GM12874 (cell line): ENCODE measurements around the gene UBL7.

Experiments
- TF ChIP-seq, protein P1 (sequence below): IDR thresholded peaks from 2 replicates; pipeline ENCODE4 v1.5.1; 2011; ENCODE audit warnings: low read depth, mild to moderate bottlenecking, control low read depth, low read length, moderate library complexity; ENCODE audit not compliant: insufficient read depth

The UBL7 gene

GRCh38 chr15:74427607-74428441, 33.1 kb downstream of the UBL7 start:
- TF ChIP-seq, protein P1, sequence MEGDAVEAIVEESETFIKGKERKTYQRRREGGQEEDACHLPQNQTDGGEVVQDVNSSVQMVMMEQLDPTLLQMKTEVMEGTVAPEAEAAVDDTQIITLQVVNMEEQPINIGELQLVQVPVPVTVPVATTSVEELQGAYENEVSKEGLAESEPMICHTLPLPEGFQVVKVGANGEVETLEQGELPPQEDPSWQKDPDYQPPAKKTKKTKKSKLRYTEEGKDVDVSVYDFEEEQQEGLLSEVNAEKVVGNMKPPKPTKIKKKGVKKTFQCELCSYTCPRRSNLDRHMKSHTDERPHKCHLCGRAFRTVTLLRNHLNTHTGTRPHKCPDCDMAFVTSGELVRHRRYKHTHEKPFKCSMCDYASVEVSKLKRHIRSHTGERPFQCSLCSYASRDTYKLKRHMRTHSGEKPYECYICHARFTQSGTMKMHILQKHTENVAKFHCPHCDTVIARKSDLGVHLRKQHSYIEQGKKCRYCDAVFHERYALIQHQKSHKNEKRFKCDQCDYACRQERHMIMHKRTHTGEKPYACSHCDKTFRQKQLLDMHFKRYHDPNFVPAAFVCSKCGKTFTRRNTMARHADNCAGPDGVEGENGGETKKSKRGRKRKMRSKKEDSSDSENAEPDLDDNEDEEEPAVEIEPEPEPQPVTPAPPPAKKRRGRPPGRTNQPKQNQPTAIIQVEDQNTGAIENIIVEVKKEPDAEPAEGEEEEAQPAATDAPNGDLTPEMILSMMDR = no peak

GRCh38 chr15:74426404-74427281, 34.3 kb downstream of the UBL7 start:
- TF ChIP-seq, protein P1 = no peak

DNA sequence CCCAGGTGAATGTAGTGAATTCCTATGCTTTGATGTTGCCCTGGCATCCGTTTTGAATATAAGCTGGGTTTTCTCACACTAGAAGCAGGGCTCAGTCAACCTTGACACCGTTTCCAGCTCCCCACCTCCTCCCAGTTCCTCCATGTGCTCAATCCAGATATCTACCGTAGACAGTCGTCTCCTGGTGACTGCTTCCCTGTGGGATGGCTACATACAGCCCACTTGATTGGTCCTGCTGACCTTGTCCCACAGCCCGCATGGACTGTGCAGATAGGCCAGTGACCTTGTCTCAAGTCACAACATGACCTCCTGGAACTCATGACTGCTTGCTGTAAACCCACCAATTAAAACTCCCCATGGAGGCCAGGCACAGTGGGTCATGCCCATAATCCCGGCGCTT, 35.3 kb downstream of the UBL7 start:
- TF ChIP-seq, protein P1 = no peak

GRCh38 chr15:74424901-74425528, 35.9 kb downstream of the UBL7 start:
- TF ChIP-seq, protein P1 = no peak

- TF ChIP-seq, protein P1 = no peak
These were observed 37.3 kb downstream of the UBL7 start for GRCh38 chr15:74423431-74424257.

- TF ChIP-seq, protein P1 = no peak
These were observed 38.1 kb downstream of the UBL7 start for GRCh38 chr15:74422652-74423430.
